A549 (cell line): ENCODE measurements around the gene PRODH.

Experiments used
- CBX8 ChIP-seq: fragments of 200-600 bp; sonication (generic); IDR thresholded peaks from 2 replicates; pipeline ENCODE4 v1.6.1; 2016
- CHD4 ChIP-seq: fragments of 200-600 bp; sonication (generic); IDR thresholded peaks from 2 replicates; pipeline ENCODE4 v1.6.1; 2016; ENCODE audit warnings: antibody characterized with exemption, mild to moderate bottlenecking, borderline replicate concordance
- MAFK ChIP-seq: fragments of 450-650 bp; IDR thresholded peaks from 2 replicates; pipeline ENCODE4 v1.6.1; 2014; ENCODE audit not compliant: partially characterized antibody
- NPAS2 ChIP-seq: fragments of 250-450 bp; sonication (Bioruptor Pico); IDR thresholded peaks from 2 replicates; pipeline ENCODE4 v1.8.0; 2022; ENCODE audit warnings: mild to moderate bottlenecking, moderate library complexity, borderline replicate concordance
- POLR2A ChIP-seq: IDR thresholded peaks from 2 replicates; pipeline ENCODE4 v1.6.1; 2012; ENCODE audit warnings: mild to moderate bottlenecking, low read length
- SMC3 ChIP-seq: fragments of >200 bp; sonication (Bioruptor Twin); formaldehyde crosslinking; IDR thresholded peaks from 3 replicates; pipeline ENCODE4 v1.6.1; 2018; ENCODE audit warnings: inconsistent platforms
- ZNF302 ChIP-seq: fragments of 250-450 bp; sonication (Bioruptor Pico); IDR thresholded peaks from 2 replicates; pipeline ENCODE4 v1.9.0; 2021; ENCODE audit warnings: inconsistent platforms, mild to moderate bottlenecking, moderate library complexity
- TF ChIP-seq, protein P1 (sequence below): fragments of >200 bp; sonication (Bioruptor Twin); formaldehyde crosslinking; IDR thresholded peaks from 3 replicates; pipeline ENCODE4 v1.5.1; 2016
- TF ChIP-seq, protein P2 (sequence below): fragments of 450-650 bp; IDR thresholded peaks from 2 replicates; pipeline ENCODE4 v1.6.1; 2014; ENCODE audit warnings: antibody characterized with exemption

DNA sequence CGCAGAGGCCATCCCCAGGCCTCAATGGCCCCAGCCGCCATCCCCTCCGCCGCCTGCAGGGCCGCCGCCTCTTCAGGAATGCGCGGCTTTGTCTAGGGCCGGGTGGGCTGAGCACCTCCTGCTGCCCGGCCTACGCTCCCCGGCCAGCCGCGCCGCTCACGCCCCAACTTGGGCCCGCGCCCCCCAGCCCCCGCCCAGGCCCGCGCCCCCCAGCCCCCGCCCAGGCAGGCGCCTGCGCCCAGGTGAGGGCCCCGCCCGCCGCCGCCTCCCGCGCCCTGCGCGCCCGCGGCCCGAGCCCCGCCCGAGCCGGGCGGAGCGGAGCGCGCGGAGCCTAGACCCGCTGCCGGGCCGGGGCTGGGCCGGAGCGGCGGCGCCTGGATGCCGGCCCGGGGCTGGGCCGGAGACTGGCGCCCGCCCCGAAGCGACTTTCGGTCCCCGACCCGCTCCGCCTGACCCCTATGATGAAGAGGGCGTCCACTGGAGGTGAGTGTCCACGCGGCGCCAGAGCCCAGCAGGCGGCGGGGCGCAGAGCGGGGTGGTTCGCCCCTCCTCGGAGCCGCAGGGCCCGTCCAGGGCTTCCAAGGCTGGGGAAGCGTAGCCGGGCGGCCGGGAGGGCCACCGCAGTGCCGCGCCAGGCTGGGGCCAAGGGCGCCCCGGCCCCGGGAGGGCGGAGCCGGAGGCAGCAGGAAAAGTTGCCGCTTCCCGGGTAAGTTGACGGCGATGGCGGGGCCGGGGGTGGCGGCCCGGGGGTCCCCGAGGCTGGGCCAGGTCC, 34.3 kb upstream of the PRODH start:
- TF ChIP-seq CHD4 (no peak), CBX8 (no peak), ZNF302 (CRISPR knock-in tag) (no peak), SMC3 (no peak), POLR2A (peak; percentile 20; the same call in 1 of the 2 replicates), NPAS2 (no peak), MAFK (no peak)
- TF ChIP-seq, protein P1, sequence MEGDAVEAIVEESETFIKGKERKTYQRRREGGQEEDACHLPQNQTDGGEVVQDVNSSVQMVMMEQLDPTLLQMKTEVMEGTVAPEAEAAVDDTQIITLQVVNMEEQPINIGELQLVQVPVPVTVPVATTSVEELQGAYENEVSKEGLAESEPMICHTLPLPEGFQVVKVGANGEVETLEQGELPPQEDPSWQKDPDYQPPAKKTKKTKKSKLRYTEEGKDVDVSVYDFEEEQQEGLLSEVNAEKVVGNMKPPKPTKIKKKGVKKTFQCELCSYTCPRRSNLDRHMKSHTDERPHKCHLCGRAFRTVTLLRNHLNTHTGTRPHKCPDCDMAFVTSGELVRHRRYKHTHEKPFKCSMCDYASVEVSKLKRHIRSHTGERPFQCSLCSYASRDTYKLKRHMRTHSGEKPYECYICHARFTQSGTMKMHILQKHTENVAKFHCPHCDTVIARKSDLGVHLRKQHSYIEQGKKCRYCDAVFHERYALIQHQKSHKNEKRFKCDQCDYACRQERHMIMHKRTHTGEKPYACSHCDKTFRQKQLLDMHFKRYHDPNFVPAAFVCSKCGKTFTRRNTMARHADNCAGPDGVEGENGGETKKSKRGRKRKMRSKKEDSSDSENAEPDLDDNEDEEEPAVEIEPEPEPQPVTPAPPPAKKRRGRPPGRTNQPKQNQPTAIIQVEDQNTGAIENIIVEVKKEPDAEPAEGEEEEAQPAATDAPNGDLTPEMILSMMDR: no peak
- TF ChIP-seq, protein P2, sequence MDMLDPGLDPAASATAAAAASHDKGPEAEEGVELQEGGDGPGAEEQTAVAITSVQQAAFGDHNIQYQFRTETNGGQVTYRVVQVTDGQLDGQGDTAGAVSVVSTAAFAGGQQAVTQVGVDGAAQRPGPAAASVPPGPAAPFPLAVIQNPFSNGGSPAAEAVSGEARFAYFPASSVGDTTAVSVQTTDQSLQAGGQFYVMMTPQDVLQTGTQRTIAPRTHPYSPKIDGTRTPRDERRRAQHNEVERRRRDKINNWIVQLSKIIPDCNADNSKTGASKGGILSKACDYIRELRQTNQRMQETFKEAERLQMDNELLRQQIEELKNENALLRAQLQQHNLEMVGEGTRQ: no peak
